IMR-90 (cell line): ENCODE measurements around the gene RNF138. TPM values are rescaled to one million over a fixed set of nuclear protein-coding genes. Genes with fewer than 3 reads are reported as not detected.

Experiments used
- ATAC-seq: fragments of 200-7000 bp; cut with Tn5 transposase; 2 replicates; pipeline ENCODE4 v1.9.1; 2020; ENCODE audit warnings: low read depth, mild to moderate bottlenecking, moderate library complexity
- BruUV-seq: library from RNA; stranded (reverse); fragments of 400-500 nt; replicated peaks from 2 replicates; lab custom pipeline; 2021; lab: Mats Ljungman, UMichigan
- CTCF ChIA-PET: fragments of 300-600 bp; formaldehyde crosslinking; extraction: SDS; loops from one replicate; lab custom pipeline; 2021; ENCODE audit warnings: antibody characterized with exemption; lab: Yijun Ruan, JAX
- POLR2A ChIA-PET: fragments of 300-600 bp; sonication (Branson Sonifier 250); formaldehyde crosslinking; loops from one replicate; lab custom pipeline; 2022; ENCODE audit warnings: antibody characterized with exemption; ENCODE audit not compliant: unreplicated experiment; lab: Charles Lee
- DNase-seq: peaks from one replicate; pipeline ENCODE4 v3.0.0; 2013
- H2AFZ ChIP-seq: replicated peaks from 2 replicates; pipeline ENCODE3; 2013; ENCODE audit warnings: low read length, mild to moderate bottlenecking; ENCODE audit not compliant: poor library complexity
- H2AK5ac ChIP-seq: 2 replicates; pipeline ENCODE4 v1.6.1; 2013; ENCODE audit warnings: low read depth, low read length, inconsistent platforms
- H2AK9ac ChIP-seq: replicated peaks from 2 replicates; pipeline ENCODE3; 2013; ENCODE audit warnings: mild to moderate bottlenecking, low read depth, low read length, moderate library complexity; ENCODE audit not compliant: poor library complexity
- H2BK120ac ChIP-seq: 2 replicates; pipeline ENCODE4 v1.6.1; 2013; ENCODE audit warnings: low read depth, low read length, inconsistent platforms
- H2BK15ac ChIP-seq: 3 replicates; pipeline ENCODE4 v1.6.1; 2013; ENCODE audit warnings: low read depth, low read length, inconsistent platforms
- H2BK20ac ChIP-seq: 2 replicates; pipeline ENCODE4 v1.6.1; 2013; ENCODE audit warnings: low read depth, mild to moderate bottlenecking, inconsistent platforms, low read length, moderate library complexity
- H2BK5ac ChIP-seq: 2 replicates; pipeline ENCODE4 v1.6.1; 2013; ENCODE audit warnings: mild to moderate bottlenecking, low read depth, low read length, inconsistent platforms; ENCODE audit not compliant: poor library complexity, severe bottlenecking
- H3K14ac ChIP-seq: replicated peaks from 2 replicates; pipeline ENCODE4 v1.6.1; 2013; ENCODE audit warnings: low read depth, low read length, inconsistent platforms
- H3K18ac ChIP-seq: 2 replicates; pipeline ENCODE4 v1.6.1; 2013; ENCODE audit warnings: low read depth, low read length, control low read depth
- H3K23ac ChIP-seq: 2 replicates; pipeline ENCODE4 v1.6.1; 2013; ENCODE audit warnings: low read depth, low read length, inconsistent platforms
- H3K27ac ChIP-seq: 2 replicates; pipeline ENCODE4 v1.5.1; 2013; ENCODE audit warnings: mild to moderate bottlenecking, control low read depth, low read length; ENCODE audit not compliant: insufficient read depth
- H3K27me3 ChIP-seq: 2 replicates; pipeline ENCODE4 v1.6.1; 2013; ENCODE audit warnings: low read length; ENCODE audit not compliant: control insufficient read depth, insufficient read depth
- H3K36me3 ChIP-seq: 2 replicates; pipeline ENCODE4 v1.6.1; 2013; ENCODE audit warnings: low read length, mixed read lengths; ENCODE audit not compliant: control insufficient read depth, insufficient read depth
- H3K4ac ChIP-seq: 2 replicates; pipeline ENCODE4 v1.6.1; 2013; ENCODE audit warnings: low read depth, low read length, inconsistent platforms
- H3K4me1 ChIP-seq: 2 replicates; pipeline ENCODE4 v1.6.1; 2013; ENCODE audit warnings: low read length, mixed read lengths; ENCODE audit not compliant: control insufficient read depth, insufficient read depth
- H3K4me2 ChIP-seq: 2 replicates; pipeline ENCODE4 v1.6.1; 2013; ENCODE audit warnings: low read depth, mild to moderate bottlenecking, control low read depth, low read length, moderate library complexity
- H3K4me3 ChIP-seq: 2 replicates; pipeline ENCODE4 v1.5.1; 2013; ENCODE audit warnings: low read depth, mild to moderate bottlenecking, control low read depth, low read length, moderate library complexity; ENCODE audit not compliant: insufficient read depth
- H3K56ac ChIP-seq: 2 replicates; pipeline ENCODE4 v1.6.1; 2013; ENCODE audit warnings: low read length, inconsistent platforms; ENCODE audit not compliant: insufficient read depth; ENCODE audit errors: extremely low read depth
- H3K79me1 ChIP-seq, 2 experiments: 2 replicates each; pipeline ENCODE4 v1.6.1; 2013; ENCODE audit warnings: low read length in 2 of 2, inconsistent platforms in 1 of 2, low read depth in 1 of 2
- H3K9ac ChIP-seq: 2 replicates; pipeline ENCODE4 v1.6.1; 2013; ENCODE audit warnings: low read depth, low read length, control low read depth
- H3K9me1 ChIP-seq: 2 replicates; pipeline ENCODE4 v1.6.1; 2013; ENCODE audit warnings: low read length, inconsistent platforms; ENCODE audit not compliant: insufficient read depth
- H3K9me3 ChIP-seq: 2 replicates; pipeline ENCODE4 v1.6.1; 2013; ENCODE audit warnings: low read length; ENCODE audit not compliant: control insufficient read depth, insufficient read depth
- H4K20me1 ChIP-seq: 2 replicates; pipeline ENCODE4 v1.6.1; 2013; ENCODE audit warnings: low read length, inconsistent platforms; ENCODE audit not compliant: insufficient read depth
- H4K5ac ChIP-seq: 2 replicates; pipeline ENCODE4 v1.6.1; 2013; ENCODE audit warnings: mild to moderate bottlenecking, low read depth, low read length, control low read depth
- H4K8ac ChIP-seq, 2 experiments: 2 replicates each; pipeline ENCODE4 v1.6.1; 2013; ENCODE audit warnings: low read depth in 2 of 2, low read length in 2 of 2, control low read depth in 1 of 2, inconsistent platforms in 1 of 2
- H4K91ac ChIP-seq: 2 replicates; pipeline ENCODE4 v1.6.1; 2013; ENCODE audit warnings: low read depth, low read length, inconsistent platforms; ENCODE audit not compliant: insufficient read depth
- BHLHE40 ChIP-seq: fragments of 150-350 bp; IDR thresholded peaks from 2 replicates; pipeline ENCODE4 v1.6.1; 2016; ENCODE audit warnings: mild to moderate bottlenecking, low read depth, low read length
- CEBPB ChIP-seq: IDR thresholded peaks from 2 replicates; pipeline ENCODE4 v1.6.1; 2012; ENCODE audit warnings: low read depth, low read length, improper control_type of control experiment
- CHD1 ChIP-seq: IDR thresholded peaks from 2 replicates; pipeline ENCODE4 v1.6.1; 2012; ENCODE audit warnings: low read depth, low read length, improper control_type of control experiment
- MAZ ChIP-seq: IDR thresholded peaks from 2 replicates; pipeline ENCODE4 v1.6.1; 2012; ENCODE audit warnings: low read depth, mild to moderate bottlenecking, low read length, improper control_type of control experiment, moderate library complexity, borderline replicate concordance
- NFE2L2 ChIP-seq: fragments of 150-350 bp; IDR thresholded peaks from 2 replicates; pipeline ENCODE4 v1.6.1; 2016; ENCODE audit warnings: low read depth, mild to moderate bottlenecking, low read length
- POLR2A ChIP-seq: IDR thresholded peaks from 2 replicates; pipeline ENCODE4 v1.6.1; 2012; ENCODE audit warnings: mild to moderate bottlenecking, low read depth, low read length
- RAD21 ChIP-seq: IDR thresholded peaks from 2 replicates; pipeline ENCODE4 v1.6.1; 2012; ENCODE audit warnings: low read length, improper control_type of control experiment
- RCOR1 ChIP-seq: IDR thresholded peaks from 2 replicates; pipeline ENCODE4 v1.6.1; 2012; ENCODE audit warnings: mild to moderate bottlenecking, low read length, improper control_type of control experiment; ENCODE audit not compliant: insufficient replicate concordance
- RFX5 ChIP-seq: IDR thresholded peaks from 2 replicates; pipeline ENCODE4 v1.8.0; 2012; ENCODE audit warnings: low read depth, mild to moderate bottlenecking, low read length, moderate library complexity
- SMC3 ChIP-seq: fragments of 150-350 bp; IDR thresholded peaks from 2 replicates; pipeline ENCODE4 v1.6.1; 2016; ENCODE audit warnings: low read depth, mild to moderate bottlenecking, antibody characterized with exemption, low read length, moderate library complexity
- WGBS, 2 experiments: methylation state at CpG; one replicate each; pipeline versions ENCODE4 v1.1.5 to v1.1.7; 2013; ENCODE audit warnings: missing lambda C conversion rate in 2 of 2; ENCODE audit not compliant: insufficient read length in 1 of 2; ENCODE audit errors: extremely low coverage in 2 of 2; 5-methylcytosine and 5-hydroxymethylcytosine counted together
- dilution Hi-C: fragments of 300-500 bp; cut with HindIII; formaldehyde crosslinking; loops from one replicate; pipeline ENCODE4 v1.14.3; 2018; ENCODE audit warnings: low sequenced_read_pairs; ENCODE audit not compliant: unreplicated experiment
- in situ Hi-C: fragments of 300-500 bp; cut with MboI; formaldehyde crosslinking; loops from 3 replicates; pipeline ENCODE4 v1.14.3; 2019; ENCODE audit warnings: low sequenced_read_pairs, inconsistent platforms, mixed read lengths
- intact Hi-C: fragments of 100-400 bp; cut with micrococcal nuclease; formaldehyde crosslinking; loops from 2 replicates; pipeline ENCODE4 v1.10.0; 2022
- polyA plus RNA-seq, 3 experiments: library from polyadenylated mRNA; depleted of rRNA; stranded (reverse); fragments of >200 nt; gene quantifications; 2 replicates each; pipeline ENCODE4 v1.2.3, GENCODE V29; 2012; ENCODE audit warnings: low replicate concordance in 1 of 3
- total RNA-seq: library from RNA; depleted of rRNA; stranded (reverse); fragments of >200 nt; gene quantifications from 2 replicates; pipeline ENCODE4 v1.2.3, GENCODE V29; 2012
- TF ChIP-seq, protein P1 (sequence below): conservative IDR thresholded peaks from 2 replicates; pipeline ENCODE4 v1.5.1; 2012; ENCODE audit warnings: mild to moderate bottlenecking, low read depth, low read length, improper control_type of control experiment
- TF ChIP-seq, protein P2 (sequence below): fragments of 150-350 bp; IDR thresholded peaks from 2 replicates; pipeline ENCODE4 v1.6.1; 2016; ENCODE audit warnings: low read depth, mild to moderate bottlenecking, low read length, moderate library complexity, borderline replicate concordance
- TF ChIP-seq, protein P3 (sequence below): fragments of 150-350 bp; IDR thresholded peaks from 2 replicates; pipeline ENCODE4 v1.6.1; 2017; ENCODE audit warnings: mild to moderate bottlenecking, antibody characterized with exemption, low read length, low read depth

The RNF138 gene
- total and polyA plus RNA-seq, 2 of the 4 experiments (the other 2 are of a cell fraction), result 18.1 to 36.0 TPM

DNA sequence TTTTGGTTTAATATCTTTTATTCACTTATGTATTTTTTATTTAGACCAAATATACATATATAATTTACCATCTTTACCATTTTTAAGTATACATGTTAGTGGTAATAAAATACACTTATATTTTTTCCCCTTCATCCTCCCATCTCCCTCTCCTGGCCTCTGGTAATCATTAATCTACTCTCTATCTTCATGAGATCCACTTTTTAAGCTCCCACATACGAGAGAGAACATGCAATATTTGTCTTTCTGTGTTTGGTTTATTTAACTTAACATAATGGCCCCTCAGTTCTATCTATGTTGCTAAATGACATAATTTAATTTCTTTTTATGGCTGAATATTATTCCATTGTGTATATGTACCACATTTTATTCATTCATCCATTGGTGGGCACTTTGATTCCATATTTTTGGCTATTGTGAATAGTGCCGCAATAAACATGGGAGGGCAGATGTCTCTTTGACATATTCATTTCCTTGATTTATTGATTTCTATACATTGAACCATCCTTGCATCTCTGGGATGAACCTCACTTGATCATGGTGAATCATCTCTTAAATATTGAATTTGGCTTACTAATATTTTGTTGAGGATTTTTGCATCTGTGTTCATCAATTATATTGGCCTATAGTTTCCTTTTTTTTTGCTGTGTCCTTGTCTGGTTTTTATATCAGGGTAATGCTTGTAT, 56.7 kb downstream of the RNF138 start:
- Histone ChIP-seq H3K56ac (no peak overlapping the region), H2BK20ac (no peak overlapping the region), H2AK5ac (no peak overlapping the region), H3K9me1 (no peaks in the 10 kb centered on the region), H3K36me3 (no peaks in the 10 kb centered on the region), H2BK15ac (no peak overlapping the region), H2BK120ac (no peak overlapping the region), H4K5ac (no peak overlapping the region), H3K9me3 (no peaks in the 10 kb centered on the region), H2BK5ac (no peak overlapping the region), H3K4me2 (no peak overlapping the region), H3K9ac (no peak overlapping the region), H2AK9ac (no peak overlapping the region), H3K4me1 (no peaks in the 10 kb centered on the region), H3K4ac (no peak overlapping the region), H3K4me3 (no peak overlapping the region), H2AFZ (no peak overlapping the region), H4K20me1 (no peaks in the 10 kb centered on the region), H3K18ac (no peak overlapping the region), H3K79me1 (no peaks in the 10 kb centered on the region), H3K27ac (no peak overlapping the region), H4K8ac (no peak overlapping the region), H3K14ac (no peak overlapping the region), H4K91ac (no peak overlapping the region), H3K23ac (no peak overlapping the region), H3K27me3 (peaks cover 2% of the 10 kb centered on the region)
- POLR2A ChIA-PET, result no interaction called here
- no peak for ATAC-seq
- DNase-seq, result no peak
- in situ Hi-C loops, result no loop called here
- no peak for TF ChIP-seq SMC3
- no peak for TF ChIP-seq CEBPB
- TF ChIP-seq, protein P1, sequence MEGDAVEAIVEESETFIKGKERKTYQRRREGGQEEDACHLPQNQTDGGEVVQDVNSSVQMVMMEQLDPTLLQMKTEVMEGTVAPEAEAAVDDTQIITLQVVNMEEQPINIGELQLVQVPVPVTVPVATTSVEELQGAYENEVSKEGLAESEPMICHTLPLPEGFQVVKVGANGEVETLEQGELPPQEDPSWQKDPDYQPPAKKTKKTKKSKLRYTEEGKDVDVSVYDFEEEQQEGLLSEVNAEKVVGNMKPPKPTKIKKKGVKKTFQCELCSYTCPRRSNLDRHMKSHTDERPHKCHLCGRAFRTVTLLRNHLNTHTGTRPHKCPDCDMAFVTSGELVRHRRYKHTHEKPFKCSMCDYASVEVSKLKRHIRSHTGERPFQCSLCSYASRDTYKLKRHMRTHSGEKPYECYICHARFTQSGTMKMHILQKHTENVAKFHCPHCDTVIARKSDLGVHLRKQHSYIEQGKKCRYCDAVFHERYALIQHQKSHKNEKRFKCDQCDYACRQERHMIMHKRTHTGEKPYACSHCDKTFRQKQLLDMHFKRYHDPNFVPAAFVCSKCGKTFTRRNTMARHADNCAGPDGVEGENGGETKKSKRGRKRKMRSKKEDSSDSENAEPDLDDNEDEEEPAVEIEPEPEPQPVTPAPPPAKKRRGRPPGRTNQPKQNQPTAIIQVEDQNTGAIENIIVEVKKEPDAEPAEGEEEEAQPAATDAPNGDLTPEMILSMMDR, result no peak
- no peak for TF ChIP-seq CHD1
- no peak for TF ChIP-seq MAZ
- TF ChIP-seq, protein P2, sequence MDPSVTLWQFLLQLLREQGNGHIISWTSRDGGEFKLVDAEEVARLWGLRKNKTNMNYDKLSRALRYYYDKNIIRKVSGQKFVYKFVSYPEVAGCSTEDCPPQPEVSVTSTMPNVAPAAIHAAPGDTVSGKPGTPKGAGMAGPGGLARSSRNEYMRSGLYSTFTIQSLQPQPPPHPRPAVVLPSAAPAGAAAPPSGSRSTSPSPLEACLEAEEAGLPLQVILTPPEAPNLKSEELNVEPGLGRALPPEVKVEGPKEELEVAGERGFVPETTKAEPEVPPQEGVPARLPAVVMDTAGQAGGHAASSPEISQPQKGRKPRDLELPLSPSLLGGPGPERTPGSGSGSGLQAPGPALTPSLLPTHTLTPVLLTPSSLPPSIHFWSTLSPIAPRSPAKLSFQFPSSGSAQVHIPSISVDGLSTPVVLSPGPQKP, result no peak
- TF ChIP-seq RFX5, result no peak
- TF ChIP-seq NFE2L2, result no peak
- no peak for TF ChIP-seq RAD21
- no peak for TF ChIP-seq POLR2A
- no peak for TF ChIP-seq BHLHE40
- no peak for TF ChIP-seq RCOR1
- TF ChIP-seq, protein P3, sequence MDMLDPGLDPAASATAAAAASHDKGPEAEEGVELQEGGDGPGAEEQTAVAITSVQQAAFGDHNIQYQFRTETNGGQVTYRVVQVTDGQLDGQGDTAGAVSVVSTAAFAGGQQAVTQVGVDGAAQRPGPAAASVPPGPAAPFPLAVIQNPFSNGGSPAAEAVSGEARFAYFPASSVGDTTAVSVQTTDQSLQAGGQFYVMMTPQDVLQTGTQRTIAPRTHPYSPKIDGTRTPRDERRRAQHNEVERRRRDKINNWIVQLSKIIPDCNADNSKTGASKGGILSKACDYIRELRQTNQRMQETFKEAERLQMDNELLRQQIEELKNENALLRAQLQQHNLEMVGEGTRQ, result no peak
- CTCF ChIA-PET, result interaction anchor here (0.7 kb wide), 1 partner anchor 10 kb away, joined by 3 read pairs; no protein-coding TSS in a partner anchor
- no TSS peak for BruUV-seq
- no CpG with 5 or more reads among the region's 2 CpGs for WGBS, 2 experiments
- dilution Hi-C loops, result no loop called here
- intact Hi-C loops, result no loop called here
